Ovary (tissue), 9 donors: ENCODE data around the gene CPEB4. TPM values are rescaled to one million over a fixed set of nuclear protein-coding genes. Genes with fewer than 3 reads are reported as not detected.
A peak's percentile ranks its signal among the peaks of the same experiment; 100 is the strongest.

ENCODE experiments used
- DNase-seq, 5 donors: peaks; one replicate each; pipeline ENCODE4 v3.0.0-alpha.2; 2019 to 2020
- H3K27ac ChIP-seq, 2 donors: fragments of 200-600 bp; one replicate each; pipeline versions ENCODE4 v1.5.1 to v1.8.0; 2019 to 2022
- H3K27me3 ChIP-seq: fragments of 200-600 bp; one replicate; pipeline ENCODE4 v1.8.0; 2022
- H3K36me3 ChIP-seq: fragments of 200-600 bp; sonication (generic); one replicate; pipeline ENCODE4 v1.5.1; 2019
- H3K4me1 ChIP-seq: one replicate; pipeline ENCODE4 v1.8.1; 2013; ENCODE audit warnings: mild to moderate bottlenecking, moderate library complexity; ENCODE audit not compliant: insufficient read depth
- H3K4me3 ChIP-seq: fragments of 200-600 bp; sonication (generic); one replicate; pipeline ENCODE4 v1.5.1; 2017
- H3K9me3 ChIP-seq, 2 donors: fragments of 200-600 bp in 1 of 2; sonication (generic) in 1 of 2; one replicate each; pipeline versions ENCODE4 v1.5.1 to v1.8.1; 2013 to 2019; ENCODE audit warnings: mild to moderate bottlenecking in 1 of 2, moderate library complexity in 1 of 2
- EP300 ChIP-seq: sonication (generic); formaldehyde crosslinking; IDR thresholded peaks from one replicate; pipeline ENCODE4 v1.6.1; 2017; ENCODE audit warnings: antibody characterized with exemption
- POLR2A ChIP-seq: fragments of 450-650 bp; IDR thresholded peaks from one replicate; pipeline ENCODE4 v1.6.1; 2017; ENCODE audit warnings: antibody characterized with exemption, mild to moderate bottlenecking, moderate library complexity
- WGBS, 3 donors: extraction: QIAGEN DNeasy Blood & Tissue Kit in 1 of 3; methylation state at CpG; one replicate each; pipeline versions ENCODE4 v1.1.5 to v1.1.7; 2013 to 2017; 5-methylcytosine and 5-hydroxymethylcytosine counted together
- intact Hi-C, 4 donors: fragments of 100-400 bp; cut with DNase I; formaldehyde crosslinking; loops; one replicate each; pipeline versions ENCODE4 v1.11.0 to v1.15.1; 2022 to 2023
- polyA plus RNA-seq, 2 donors: library from polyadenylated mRNA; stranded (reverse); fragments of 200-250 nt in 1 of 2; fragments of 350-450 nt in 1 of 2; fragmentation: Illumina TruSeq in 1 of 2; extraction: RNeasy Lipid Tissue Mini Kit (QIAGEN cat#74804) in 1 of 2; gene quantifications; one replicate each; pipeline ENCODE4 v1.2.3, GENCODE V29; 2013 to 2014
- total RNA-seq, 7 donors: library from RNA; depleted of rRNA in 2 of 7; stranded (reverse); fragments of >200 nt in 2 of 7; fragmentation: NEBNext Ultra II Directional in 3 of 7; extraction: Animal tissue kit (Norgen Biotek cat#: 25700) in 3 of 7; gene quantifications; one replicate each; pipeline versions ENCODE4 v1.1.0 to v1.2.4, GENCODE V29; 2016 to 2023
- TF ChIP-seq, protein P1 (sequence below), 3 donors: fragments of 450-650 bp in 2 of 3; fragments of 200-600 bp in 1 of 3; IDR thresholded peaks; one replicate each; pipeline versions ENCODE4 v1.5.1 to v1.8.0; 2016 to 2022; ENCODE audit warnings: antibody characterized with exemption in 3 of 3, mild to moderate bottlenecking in 1 of 3
- donor health status: DM: no; HTN: no; CAD: no; lungs with moderate emphysema.
- donor health status: DM: no; HTN: no; CAD: no.
- donor health status: Bipolar disorder and iron deficiency.
- donor health status: DM: yes; HTN: yes; CAD: no.
- donor health status: DM: no; HTN: no; CAD: no.
- donor health status: DM: yes; HTN: yes; CAD: no.

CPEB4 gene
- total and polyA plus RNA-seq, 9 donors, result 7.2 to 50.1 (median 23.2) TPM

GRCh38 chr5:173916233-173916632 lies 28.1 kb downstream of the CPEB4 start:
- TF ChIP-seq, protein P1, sequence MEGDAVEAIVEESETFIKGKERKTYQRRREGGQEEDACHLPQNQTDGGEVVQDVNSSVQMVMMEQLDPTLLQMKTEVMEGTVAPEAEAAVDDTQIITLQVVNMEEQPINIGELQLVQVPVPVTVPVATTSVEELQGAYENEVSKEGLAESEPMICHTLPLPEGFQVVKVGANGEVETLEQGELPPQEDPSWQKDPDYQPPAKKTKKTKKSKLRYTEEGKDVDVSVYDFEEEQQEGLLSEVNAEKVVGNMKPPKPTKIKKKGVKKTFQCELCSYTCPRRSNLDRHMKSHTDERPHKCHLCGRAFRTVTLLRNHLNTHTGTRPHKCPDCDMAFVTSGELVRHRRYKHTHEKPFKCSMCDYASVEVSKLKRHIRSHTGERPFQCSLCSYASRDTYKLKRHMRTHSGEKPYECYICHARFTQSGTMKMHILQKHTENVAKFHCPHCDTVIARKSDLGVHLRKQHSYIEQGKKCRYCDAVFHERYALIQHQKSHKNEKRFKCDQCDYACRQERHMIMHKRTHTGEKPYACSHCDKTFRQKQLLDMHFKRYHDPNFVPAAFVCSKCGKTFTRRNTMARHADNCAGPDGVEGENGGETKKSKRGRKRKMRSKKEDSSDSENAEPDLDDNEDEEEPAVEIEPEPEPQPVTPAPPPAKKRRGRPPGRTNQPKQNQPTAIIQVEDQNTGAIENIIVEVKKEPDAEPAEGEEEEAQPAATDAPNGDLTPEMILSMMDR (IDR thresholded peaks at IDR 0.05), result no peak
- TF ChIP-seq EP300 (no peak), POLR2A (no peak)
- 70 to 83% (median 72%) methylated on average over 3 of the region's 3 CpGs for WGBS, 3 donors
- Histone ChIP-seq H3K27ac (peak overlapping the region in 1 of 2 donors; percentile 20), H3K9me3 (no peaks in the 10 kb centered on the region), H3K27me3 (no peaks in the 10 kb centered on the region), H3K36me3 (no peaks in the 10 kb centered on the region), H3K4me1 (peaks cover 4% of the 10 kb centered on the region), H3K4me3 (no peak overlapping the region)
- intact Hi-C loops, result no loop called here
- DNase-seq, result no peak

DNA sequence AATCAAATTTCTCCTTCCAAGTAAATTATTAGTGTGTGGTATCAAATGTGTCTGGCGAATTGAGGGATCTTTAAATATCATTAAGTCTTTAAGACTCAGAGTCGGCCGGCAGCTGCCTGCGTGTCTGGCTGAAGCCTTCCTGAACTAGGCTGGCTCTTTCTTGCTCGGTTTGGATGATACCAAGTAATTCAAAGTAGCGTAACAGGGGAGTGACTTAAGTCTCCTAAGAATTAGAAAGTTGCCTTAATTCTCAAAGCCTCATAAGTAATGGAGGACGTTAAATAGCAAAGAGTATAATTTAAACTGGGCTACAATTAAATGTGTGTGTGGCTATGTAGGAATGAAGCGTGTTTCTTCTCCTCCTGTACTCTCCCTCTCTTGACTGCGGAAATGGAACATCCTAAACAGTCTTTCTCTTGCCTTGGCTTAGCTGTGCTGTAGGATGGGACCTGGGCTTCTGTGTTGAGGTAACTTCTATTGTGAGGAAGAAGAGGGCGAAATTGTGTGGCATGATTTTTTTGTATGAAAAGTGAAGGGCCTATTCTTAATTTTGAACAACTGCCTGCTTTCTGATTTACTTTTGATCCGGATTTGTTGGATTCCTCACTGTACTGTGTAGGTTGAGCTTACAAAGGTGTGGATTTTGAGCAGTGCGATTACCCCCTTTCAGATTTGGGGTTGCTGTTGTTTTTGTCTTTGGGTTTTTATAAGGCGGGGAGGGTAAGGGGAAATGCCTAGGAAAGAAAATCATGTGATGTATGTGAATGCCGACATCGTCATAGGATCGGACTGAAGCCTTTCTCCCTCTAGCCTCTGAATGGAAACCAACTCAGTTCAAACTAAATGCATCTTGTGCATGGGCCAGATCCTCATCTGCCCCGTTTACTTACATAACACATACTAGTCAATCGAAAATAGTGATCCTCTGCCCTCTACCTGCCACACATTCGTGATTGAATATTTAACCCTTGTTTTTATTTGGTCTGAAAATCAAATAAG lies 29.9 kb downstream of the CPEB4 start:
- peaks cover 9% of the 10 kb centered on the region for H3K4me1 ChIP-seq
- H3K4me3 ChIP-seq, result peak overlapping the region; percentile 43
- intact Hi-C loops, result no loop called here
- no peaks in the 10 kb centered on the region for H3K9me3 ChIP-seq
- no peaks in the 10 kb centered on the region for H3K36me3 ChIP-seq
- 3 to 5% (median 3%) methylated on average over 19 of the region's 19 CpGs for WGBS, 3 donors
- peak; percentile 56 to 75 (median 59) for DNase-seq
- TF ChIP-seq POLR2A (peak; percentile 22), EP300 (no peak)
- TF ChIP-seq, protein P1 (IDR thresholded peaks at IDR 0.05), result no peak
- H3K27ac ChIP-seq, result peak overlapping the region; percentile 26 to 80
- no peaks in the 10 kb centered on the region for H3K27me3 ChIP-seq

DNA sequence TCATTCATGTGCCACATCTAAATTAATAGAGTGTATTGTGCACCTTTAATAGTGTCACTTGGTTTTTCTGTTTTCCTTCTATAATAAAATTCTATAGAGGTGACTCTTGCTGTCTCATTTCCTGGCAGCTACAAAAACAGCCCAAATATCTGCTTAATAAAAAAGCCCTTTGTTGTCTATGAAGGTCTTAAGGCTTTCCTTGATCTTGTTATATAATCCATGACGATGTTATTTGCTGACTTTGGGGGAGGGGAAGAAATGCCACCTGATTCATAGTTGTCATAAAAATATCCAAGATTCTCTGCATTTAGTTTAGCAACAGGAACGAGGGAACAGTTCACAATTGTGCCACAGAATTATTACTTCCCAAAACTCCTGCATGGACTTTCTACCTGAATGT lies 31.3 kb downstream of the CPEB4 start:
- intact Hi-C loops, result no loop called here
- WGBS, 3 donors, result 52 to 66% (median 58%) methylated on average over 2 of the region's 2 CpGs

DNA sequence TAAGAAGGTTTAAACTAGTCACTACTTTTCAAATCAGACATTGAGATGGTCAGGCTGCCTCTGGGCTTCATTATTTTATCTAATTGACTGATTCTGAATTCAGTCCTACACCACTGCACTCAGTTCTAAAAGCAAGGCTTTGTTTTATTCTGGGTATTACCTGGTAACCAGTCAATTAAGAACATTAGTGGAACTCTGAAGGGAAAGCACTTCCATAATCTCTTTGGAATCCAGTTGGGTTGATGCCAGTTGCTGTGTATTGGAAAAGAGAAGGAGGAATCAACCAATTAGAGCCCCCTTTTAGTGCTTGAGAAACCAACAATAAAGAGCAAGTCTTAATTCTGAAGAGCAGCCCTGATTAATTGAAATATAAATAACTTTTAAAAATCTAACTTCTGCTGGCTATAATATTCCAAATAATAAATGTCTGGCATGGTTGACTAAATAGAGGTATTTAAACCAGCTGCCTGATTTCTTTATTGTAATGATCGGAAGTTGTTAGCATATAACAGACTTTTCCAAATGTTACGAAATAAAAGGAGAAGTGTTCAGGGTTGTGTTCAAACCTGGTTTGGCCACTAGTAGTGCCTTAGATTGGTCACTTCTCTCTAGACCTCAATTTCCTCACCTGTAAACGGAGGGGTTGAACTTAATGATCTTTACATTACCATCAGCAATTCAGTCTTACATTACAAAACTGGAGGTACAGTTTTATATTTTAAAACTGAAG lies 32.0 kb downstream of the CPEB4 start:
- H3K9me3 ChIP-seq, result no peaks in the 10 kb centered on the region
- H3K4me3 ChIP-seq, result no peak overlapping the region
- intact Hi-C loops, result no loop called here
- peak overlapping the region in 1 of 2 donors; percentile 80 for H3K27ac ChIP-seq
- H3K36me3 ChIP-seq, result no peaks in the 10 kb centered on the region
- peaks cover 14% of the 10 kb centered on the region for H3K4me1 ChIP-seq
- H3K27me3 ChIP-seq, result no peaks in the 10 kb centered on the region
- TF ChIP-seq, protein P1 (IDR thresholded peaks at IDR 0.05), result no peak
- TF ChIP-seq POLR2A (no peak), EP300 (no peak)
- 93 to 97% (median 96%) methylated on average over 3 of the region's 3 CpGs for WGBS, 3 donors
- DNase-seq, result no peak

More for the DNA sequence above, 31.3 kb downstream of the CPEB4 start:
- Histone ChIP-seq H3K4me1 (peaks cover 9% of the 10 kb centered on the region), H3K4me3 (no peak overlapping the region), H3K27me3 (no peaks in the 10 kb centered on the region), H3K9me3 (no peaks in the 10 kb centered on the region), H3K36me3 (no peaks in the 10 kb centered on the region), H3K27ac (peak overlapping the region in 1 of 2 donors; percentile 80)
- TF ChIP-seq, protein P1 (IDR thresholded peaks at IDR 0.05), result no peak
- TF ChIP-seq POLR2A, result no peak
- TF ChIP-seq EP300, result no peak
- DNase-seq, result no peak
